Activated CD4-positive, alpha-beta T cell treated with anti-CD3 and anti-CD28 coated beads, Interleukin-2, amount 50 U/mL, for 1 hour (primary cell): ENCODE results near the gene CUEDC1.
"Not testable (repeated sequence)": the region's sequence is repeated elsewhere in the genome, so short reads cannot be mapped to it uniquely, and the experiment has no call there.

Source experiments
- DNase-seq: peaks from one replicate; pipeline ENCODE4 v3.0.0-alpha.2; 2020

Gene CUEDC1

DNA sequence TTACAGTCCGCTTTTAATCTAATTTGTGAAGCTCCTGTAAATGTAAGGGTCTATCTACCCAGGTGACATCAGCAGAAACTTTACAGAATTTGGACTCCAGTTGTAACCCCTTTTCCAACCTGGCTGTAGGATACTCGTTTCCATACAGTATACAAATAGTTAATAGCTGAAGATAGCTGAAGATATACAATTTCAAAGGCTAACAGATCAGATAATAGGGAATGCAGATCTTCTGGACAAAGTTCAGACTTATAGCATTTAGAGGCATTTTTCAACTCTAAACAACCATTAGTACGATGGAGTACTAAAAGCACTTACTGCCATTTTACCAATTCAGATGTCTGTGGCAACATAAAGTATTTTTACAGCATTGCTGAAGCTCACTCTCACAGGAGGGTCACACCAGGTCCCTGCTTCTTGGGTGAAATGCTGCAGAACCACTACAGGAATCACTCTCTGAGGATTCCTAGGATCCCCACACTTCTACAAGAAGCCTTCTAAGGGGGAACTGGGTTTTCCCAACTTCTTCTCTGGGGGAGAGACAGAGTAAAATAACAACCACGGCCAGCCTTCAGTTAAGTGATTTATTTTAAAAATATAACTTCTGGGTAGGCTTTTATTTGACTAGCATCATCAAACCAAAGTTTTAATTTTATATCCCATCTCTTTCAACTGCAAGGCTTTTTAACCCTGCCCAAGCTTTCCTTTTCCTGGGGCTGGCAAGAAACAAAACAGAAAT, 29.9 kb upstream of the CUEDC1 start:
- DNase-seq: no peak

DNA sequence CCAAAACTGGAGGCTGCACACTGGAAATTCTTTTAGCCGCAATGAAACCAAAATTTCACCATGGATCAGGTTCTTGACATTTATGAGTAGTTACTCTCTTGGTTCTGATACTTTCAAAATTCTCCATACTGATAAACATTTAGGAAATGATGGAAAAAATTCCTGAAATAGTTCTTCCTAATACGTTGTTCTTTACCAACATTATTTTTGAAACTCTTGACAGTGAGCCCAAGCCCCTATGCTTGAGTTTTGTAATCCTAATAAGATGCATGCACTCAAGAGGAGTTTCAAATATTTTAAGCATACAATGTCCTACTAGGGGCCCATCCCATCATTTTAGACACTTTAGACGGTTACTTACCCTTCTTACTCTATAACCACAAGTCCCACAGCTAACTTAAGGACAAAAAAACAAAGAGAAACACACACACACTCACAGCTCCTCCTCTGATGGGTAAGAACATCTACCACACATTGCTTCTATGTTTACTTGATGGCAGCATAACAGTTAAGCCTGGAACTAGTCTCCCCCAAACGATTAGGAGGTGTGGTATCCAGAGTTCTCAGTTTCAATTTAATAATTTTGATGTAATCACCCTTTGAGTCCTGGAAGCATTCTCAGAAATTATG, 29.2 kb upstream of the CUEDC1 start:
- no peak for DNase-seq

DNA sequence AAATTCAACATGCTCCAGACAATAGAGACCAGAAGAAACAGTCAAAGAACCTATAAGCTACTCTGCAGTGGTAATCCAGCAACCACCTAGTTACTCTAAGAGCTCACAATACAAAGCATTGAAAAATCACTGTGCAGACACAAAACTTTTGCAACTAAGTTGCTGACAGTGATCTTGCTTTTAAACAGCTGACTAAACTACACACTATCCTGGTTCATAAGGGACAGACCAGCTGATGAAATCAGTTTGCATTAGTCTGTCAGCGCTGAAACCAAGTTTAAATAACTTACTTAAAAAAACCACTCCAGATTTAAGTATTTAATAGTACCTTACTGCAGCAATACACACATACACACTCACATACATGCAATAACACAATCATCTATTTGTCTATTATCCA, 28.2 kb upstream of the CUEDC1 start:
- DNase-seq: no peak

- no peak for DNase-seq
Observed at GRCh38 chr17:57982452-57983170, 27.4 kb upstream of the CUEDC1 start.

GRCh38 chr17:57980522-57980921, 25.3 kb upstream of the CUEDC1 start:
- DNase-seq: no peak

DNA sequence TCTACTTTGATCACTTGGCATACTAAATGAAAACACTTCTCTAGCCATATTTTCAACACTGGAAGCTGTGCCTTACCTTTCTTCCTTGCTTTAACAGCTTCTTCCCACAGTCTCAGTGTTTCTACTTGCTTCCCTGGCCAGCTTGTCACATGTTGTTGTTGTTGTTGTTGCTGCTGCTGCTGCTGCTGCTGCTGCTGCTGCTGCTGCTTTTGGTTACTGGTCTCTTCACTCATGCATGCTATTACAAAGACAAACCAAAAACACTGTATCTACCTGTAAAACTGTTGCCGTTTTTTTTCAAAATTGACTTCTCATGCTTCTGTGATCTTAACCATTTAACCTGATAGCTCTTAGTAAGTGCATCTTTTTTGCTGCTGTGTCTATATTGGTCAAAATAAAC, 23.9 kb upstream of the CUEDC1 start:
- no peak for DNase-seq

DNA sequence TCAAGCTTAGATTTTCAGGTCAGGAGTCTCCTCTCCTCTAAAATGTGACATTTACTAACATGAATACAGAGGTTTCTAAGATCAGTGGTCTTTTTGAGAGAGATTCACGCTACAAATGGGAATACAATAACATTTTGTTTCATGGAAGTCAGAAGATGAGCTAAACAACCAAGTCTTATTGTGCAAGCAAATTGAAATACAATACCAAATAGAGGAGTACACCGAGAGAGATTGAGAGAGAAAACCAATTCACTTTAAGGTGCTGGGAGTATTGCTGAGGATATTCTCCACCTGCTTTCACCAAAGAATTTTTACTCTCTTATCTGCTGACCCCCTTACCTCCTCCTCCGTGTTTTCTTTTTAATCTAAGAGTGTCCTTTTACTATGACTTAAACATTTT, 21.4 kb upstream of the CUEDC1 start:
- DNase-seq: no peak

GRCh38 chr17:57975044-57975443, 19.8 kb upstream of the CUEDC1 start:
- DNase-seq: no peak

- DNase-seq: not testable (repeated sequence)
Observed at GRCh38 chr17:57974053-57974824, 19.0 kb upstream of the CUEDC1 start.

DNA sequence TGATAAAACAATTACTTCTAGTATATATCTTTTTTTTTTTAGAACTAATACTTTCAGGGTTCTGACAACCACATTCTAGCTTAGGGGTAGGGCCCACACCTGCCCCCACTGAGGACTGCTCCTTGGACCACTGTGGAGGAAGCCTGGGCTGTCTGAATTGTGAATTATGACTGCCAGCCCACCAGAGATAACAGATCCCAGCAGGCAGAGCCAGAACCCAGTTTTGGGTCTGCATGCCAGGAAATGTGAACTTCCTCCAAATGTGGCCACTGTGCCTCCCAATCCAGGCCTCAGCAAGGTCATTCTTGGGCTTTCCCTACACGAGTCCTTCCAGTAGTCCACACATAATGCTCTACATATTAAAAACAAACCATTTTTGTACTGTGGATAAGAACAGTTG, 16.9 kb upstream of the CUEDC1 start:
- no peak for DNase-seq

DNA sequence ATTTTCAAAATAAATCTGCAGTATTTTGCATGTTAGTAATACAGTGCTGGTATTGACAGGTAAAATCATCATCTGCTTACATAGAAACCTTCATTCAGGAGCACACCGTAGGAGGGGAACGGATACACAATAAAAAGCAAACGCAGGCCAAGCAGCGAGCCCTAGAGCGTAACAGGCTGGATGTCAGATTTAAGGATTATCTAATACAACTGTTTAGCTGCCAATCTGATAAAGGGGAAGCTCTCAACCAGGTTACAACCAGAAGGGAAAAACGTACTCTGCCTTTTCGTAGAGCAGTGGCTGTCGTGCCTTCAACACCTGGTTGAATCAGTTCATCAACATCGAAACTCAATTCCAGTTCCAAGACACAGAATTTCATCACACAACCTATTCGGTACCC, 16.4 kb upstream of the CUEDC1 start:
- DNase-seq: no peak

GRCh38 chr17:57970710-57971109, 15.5 kb upstream of the CUEDC1 start:
- no peak for DNase-seq

DNA sequence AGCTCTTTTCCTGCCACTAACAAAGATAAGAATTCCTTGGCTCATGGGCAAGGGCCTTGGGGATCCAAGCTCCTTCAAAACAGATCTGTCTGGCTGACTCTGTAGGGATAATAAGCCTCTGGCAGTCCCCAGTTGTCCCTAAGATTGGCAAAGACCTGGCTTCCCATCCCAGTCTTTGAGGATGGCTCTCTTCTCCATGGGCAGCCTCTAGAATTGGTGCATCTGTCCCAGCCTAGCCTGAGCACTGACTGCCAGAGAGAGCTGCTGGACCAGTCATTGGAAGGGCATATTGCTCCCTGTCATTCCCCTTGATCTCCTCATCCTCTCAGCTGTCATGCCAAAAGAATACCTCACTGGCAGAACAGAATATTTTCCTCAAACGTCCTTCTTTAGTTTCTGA, 13.2 kb upstream of the CUEDC1 start:
- no peak for DNase-seq

- no peak for DNase-seq
Observed at GRCh38 chr17:57966875-57967274, 11.7 kb upstream of the CUEDC1 start.

DNA sequence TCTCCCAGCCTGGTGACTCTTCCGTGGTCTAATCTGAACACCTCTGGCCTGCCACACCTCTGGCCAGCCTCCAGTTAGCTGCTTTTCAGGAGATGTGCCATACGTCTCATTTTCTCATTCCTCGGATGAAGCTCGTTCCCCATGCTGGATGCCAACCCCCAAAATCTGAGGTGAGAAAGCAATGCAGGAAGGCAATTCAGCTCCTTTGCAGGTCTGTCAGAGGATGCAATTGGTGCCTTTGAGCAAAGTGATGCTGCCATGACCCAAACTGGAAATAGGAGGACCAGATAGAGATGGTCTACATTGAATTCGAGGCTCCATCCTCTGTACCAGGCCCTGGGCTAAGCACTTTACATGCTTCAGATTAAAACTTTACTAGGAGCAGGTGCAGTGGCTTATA, 11.0 kb upstream of the CUEDC1 start:
- no peak for DNase-seq

DNA sequence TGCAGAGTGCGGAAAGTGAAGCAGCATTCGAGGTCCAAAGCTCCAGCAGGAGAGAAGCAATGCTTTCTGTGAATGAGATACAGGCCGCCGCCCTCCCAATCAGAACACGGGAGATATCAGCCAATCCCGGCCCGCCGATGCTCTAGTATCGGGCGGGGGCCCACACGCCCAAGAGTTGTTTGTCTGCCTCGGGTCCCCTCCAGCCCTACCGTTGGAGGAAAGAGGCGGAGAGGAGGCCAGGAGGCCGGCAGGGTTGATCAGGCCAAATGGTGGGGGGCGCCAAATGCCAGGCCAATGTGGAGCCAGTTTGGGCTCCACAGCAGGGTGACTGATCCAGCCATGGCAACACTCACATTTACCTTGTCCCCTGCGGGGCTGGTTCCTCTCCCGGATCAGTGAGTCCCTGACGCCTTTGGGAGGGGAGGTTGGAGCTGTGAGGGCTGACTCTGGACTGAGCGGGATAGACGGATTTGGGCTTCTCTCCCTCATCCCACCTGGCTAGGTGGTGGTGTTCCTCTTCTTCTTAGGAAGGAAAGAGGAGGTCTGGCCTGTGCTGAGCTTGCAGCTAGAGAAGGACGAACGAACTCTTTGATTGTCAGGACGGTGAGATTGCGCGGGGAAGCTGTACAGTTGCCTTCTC, 10.4 kb upstream of the CUEDC1 start:
- DNase-seq: no peak

GRCh38 chr17:57963149-57963511, 7.9 kb upstream of the CUEDC1 start:
- no peak for DNase-seq

DNA sequence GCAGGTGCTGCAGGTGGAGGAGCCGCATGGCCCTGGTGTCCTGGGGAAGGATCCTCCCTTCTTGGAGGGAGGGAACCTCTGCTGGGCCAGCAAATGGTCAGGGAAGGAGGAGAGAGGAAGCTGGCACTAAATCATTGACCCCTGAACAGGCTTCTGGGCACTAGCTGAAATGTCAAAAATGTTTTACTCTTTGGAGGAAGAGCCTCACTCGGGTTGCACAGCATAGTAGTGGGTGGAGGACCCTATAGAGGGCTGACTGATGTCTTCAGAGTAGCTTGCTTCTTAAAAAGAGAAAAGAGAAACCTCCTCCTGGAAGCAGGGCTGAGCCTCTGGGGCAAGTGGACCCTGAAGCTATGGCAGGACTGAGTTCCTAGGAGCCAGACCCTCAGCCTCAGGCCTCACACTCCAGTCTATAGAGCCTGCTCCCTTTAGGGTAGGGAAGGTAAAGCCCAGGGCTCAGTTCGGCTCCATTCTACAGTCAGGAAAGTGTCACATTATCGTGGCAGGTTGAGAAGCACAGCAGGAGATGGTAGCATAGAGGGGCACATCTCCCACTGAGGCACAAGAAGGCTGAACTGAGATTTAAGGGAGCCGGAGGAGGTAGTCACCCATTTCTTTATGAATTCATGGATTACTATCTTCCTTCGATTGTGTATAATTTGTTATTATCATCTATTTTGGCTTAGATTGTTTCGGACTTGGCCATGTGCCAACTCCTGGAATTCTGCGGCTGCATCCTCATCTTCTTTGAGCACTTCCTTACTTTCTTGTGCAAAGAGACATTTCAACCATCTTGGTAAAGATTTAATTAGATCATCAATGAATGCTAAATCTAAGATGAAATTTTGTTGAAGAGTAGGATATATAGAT, 7.3 kb upstream of the CUEDC1 start:
- no peak for DNase-seq

DNA sequence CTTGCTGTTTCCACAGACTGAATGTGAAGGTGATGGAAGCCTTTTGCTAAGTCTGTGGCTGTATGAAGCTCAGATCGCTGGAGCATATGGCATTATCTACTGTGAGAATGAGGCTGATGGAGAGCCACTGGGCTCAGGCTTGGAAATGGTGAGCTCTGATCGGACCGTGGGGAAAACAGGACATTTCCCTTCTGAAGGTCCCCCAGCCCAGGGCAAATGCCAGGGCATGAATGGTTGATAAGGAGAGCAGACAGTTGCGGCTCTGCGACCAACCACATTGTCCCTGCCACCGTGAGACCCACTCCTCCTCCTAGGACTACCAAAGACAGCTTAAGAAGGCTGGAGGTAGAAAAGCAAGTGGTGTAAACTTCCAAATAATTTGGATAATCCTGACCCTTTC, 4.7 kb upstream of the CUEDC1 start:
- no peak for DNase-seq

DNA sequence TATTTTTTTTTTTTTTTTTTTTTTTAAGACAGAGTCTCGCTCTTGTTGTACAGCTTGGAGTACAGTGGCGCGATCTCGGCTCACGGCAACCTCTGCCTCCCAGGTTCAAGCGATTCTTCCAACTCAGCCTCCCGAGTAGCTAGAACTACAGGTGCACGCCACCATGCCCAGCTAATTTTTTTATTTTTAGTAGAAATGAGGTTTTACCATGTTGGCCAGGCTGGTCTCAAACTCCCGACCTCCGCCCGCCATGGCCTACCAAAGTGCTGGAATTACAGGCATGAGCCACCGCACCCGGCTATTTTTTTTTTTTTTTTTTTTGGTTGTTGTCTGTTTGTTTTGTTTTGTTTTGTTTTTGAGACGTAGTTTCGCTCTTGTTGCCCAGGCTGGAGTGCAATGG, 3.2 kb upstream of the CUEDC1 start:
- not testable (repeated sequence) for DNase-seq

DNA sequence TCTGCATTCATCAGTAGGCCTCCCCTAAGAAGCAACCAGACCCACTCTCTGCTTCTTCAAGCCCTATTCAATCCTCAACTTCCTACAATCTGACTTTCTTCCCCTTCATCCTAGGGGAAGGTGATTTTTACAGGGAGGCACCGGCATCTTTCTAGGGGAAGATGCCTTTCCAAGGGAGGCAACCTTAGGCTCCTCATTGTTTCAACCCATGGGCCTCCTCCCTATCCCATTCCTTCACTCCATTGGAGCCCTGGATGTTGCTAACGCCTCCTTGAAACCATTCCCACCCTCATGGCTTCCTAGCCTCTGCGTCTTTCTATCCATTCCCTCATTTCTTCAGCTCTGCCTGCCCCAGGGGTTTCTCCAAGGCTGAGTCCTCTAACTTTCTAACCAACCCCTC, 2.7 kb upstream of the CUEDC1 start:
- no peak for DNase-seq
